GM10248 (cell line): ENCODE results near the gene ARHGAP22.

ENCODE experiments used
- CTCF ChIA-PET: fragments of 300-600 bp; sonication (Branson Sonifier 250); formaldehyde crosslinking; extraction: SDS; loops from one replicate; lab custom pipeline; 2021; ENCODE audit warnings: antibody characterized with exemption; lab: Yijun Ruan, JAX
- POLR2A ChIA-PET: fragments of 350-650 bp; sonication (Branson Sonifier 250); formaldehyde crosslinking; extraction: SDS; loops from one replicate; lab custom pipeline; 2020; ENCODE audit warnings: antibody characterized with exemption; lab: Yijun Ruan, JAX
- DNase-seq: peaks from one replicate; pipeline ENCODE4 v3.0.0; 2012; ENCODE audit errors: extremely low spot score
- TF ChIP-seq, protein P1 (sequence below): IDR thresholded peaks from 2 replicates; pipeline ENCODE4 v1.5.1; 2012; ENCODE audit warnings: mild to moderate bottlenecking, low read depth; ENCODE audit errors: extremely low read depth, missing control alignments, control extremely low read depth

The ARHGAP22 gene

DNA sequence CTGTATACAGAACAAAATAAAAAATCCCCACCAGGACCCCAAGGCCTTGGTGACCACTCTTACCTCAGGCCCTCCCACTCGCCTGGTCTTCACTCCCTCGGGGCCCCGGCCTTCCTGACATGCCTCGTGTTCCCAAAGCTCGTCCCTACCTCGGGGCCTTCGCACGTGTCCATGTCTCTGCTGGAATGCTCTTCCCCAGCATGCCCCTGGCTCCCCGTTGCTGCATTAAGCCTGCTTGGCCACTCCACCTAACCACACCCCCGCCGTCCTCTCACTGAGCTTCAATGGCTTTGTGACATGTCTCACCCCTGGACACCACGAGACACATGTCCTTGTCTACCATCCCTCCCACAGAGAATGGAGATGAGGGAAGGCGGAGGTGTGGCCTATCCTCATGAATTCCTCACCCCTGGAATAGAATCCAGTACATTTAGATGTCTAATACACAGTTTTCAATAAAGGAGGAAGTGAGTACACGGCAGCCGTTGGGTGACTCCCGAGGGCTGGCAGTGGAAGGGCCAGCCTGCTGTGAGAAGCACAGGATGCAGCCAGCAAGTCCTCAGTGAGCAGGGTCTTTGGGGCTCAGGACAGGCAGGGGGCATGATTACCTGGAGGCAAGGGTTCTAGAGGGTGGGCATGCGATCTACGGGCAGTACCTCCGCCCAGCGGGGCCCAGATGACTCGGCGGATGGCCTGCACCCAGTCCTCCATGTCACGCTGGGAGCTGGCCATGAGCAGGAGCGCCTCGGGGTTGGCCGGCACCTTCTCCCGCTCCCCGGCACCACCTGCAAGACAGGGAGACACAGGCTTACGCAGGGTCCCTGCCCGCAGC lies 125.7 kb downstream of the ARHGAP22 start:
- TF ChIP-seq, protein P1, sequence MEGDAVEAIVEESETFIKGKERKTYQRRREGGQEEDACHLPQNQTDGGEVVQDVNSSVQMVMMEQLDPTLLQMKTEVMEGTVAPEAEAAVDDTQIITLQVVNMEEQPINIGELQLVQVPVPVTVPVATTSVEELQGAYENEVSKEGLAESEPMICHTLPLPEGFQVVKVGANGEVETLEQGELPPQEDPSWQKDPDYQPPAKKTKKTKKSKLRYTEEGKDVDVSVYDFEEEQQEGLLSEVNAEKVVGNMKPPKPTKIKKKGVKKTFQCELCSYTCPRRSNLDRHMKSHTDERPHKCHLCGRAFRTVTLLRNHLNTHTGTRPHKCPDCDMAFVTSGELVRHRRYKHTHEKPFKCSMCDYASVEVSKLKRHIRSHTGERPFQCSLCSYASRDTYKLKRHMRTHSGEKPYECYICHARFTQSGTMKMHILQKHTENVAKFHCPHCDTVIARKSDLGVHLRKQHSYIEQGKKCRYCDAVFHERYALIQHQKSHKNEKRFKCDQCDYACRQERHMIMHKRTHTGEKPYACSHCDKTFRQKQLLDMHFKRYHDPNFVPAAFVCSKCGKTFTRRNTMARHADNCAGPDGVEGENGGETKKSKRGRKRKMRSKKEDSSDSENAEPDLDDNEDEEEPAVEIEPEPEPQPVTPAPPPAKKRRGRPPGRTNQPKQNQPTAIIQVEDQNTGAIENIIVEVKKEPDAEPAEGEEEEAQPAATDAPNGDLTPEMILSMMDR, result no peak
- ChIA-PET POLR2A (no interaction called here), CTCF (interaction anchor here (0.9 to 1.3 kb wide), 3 partner anchors 8 to 10 kb away, joined by 3 to 4 read pairs (median 4); no protein-coding TSS in a partner anchor)
- DNase-seq, result no peak

DNA sequence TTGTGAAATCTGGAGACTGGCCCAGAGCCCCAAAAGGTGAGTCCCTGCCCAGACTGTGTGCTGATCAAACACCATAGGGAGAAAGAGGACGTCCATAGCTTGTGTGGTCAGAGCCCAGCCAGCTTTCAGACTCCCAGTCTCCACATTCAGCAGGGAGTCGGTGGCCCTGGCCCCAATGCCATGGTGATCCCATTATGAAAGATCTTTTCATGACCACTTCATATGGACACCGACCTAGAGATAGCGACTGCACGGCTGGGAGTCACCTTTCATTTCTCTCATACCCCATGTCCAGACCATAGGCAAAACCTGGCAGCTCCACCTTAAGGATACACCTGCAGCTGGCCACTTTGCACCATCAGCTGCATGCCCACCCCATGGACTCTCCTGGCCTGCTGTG lies 126.4 kb downstream of the ARHGAP22 start:
- ChIA-PET CTCF (interaction anchor here (0.9 kb wide), 1 partner anchor 8 kb away, joined by 3 read pairs; no protein-coding TSS in a partner anchor), POLR2A (no interaction called here)
- no peak for DNase-seq
- TF ChIP-seq, protein P1, result no peak

DNA sequence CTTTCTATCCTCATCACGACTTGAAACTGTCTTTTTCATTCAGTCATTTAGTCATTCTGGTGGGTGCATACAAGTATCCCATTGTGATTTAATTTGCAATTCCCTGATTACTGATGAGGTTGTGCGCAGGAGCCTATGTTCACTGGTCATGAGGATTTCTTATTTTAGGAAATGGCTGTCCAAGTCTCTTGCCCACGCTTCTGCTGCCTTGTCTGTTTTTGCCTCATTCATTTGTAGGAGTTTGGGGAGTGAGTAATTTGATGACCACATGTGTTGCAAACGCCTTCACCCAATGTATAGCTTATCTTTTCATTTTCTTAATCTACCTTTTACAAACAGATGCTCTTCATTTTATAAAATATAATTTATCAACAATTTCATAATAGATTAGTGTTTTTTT lies 127.3 kb downstream of the ARHGAP22 start:
- TF ChIP-seq, protein P1, result no peak
- CTCF ChIA-PET, result no interaction called here
- no peak for DNase-seq
- POLR2A ChIA-PET, result no interaction called here

DNA sequence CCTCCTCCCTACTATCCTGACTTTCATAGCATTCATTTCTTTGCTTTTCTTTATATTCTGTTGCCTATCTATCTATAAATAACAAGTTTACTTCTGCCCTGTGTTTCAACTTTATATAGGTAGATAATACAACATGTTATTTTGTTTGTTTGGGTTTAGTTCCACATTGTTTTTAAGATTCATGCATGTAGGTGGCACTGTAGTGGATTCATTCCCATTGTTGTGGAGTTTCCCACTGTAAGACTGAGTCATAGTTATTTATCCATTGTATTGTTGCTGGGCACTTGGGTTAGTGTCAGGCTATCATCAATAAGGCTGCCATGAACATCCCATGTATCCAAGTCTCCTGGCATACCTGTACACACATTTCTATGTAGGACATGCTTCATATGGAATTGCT lies 127.7 kb downstream of the ARHGAP22 start:
- POLR2A ChIA-PET, result no interaction called here

DNA sequence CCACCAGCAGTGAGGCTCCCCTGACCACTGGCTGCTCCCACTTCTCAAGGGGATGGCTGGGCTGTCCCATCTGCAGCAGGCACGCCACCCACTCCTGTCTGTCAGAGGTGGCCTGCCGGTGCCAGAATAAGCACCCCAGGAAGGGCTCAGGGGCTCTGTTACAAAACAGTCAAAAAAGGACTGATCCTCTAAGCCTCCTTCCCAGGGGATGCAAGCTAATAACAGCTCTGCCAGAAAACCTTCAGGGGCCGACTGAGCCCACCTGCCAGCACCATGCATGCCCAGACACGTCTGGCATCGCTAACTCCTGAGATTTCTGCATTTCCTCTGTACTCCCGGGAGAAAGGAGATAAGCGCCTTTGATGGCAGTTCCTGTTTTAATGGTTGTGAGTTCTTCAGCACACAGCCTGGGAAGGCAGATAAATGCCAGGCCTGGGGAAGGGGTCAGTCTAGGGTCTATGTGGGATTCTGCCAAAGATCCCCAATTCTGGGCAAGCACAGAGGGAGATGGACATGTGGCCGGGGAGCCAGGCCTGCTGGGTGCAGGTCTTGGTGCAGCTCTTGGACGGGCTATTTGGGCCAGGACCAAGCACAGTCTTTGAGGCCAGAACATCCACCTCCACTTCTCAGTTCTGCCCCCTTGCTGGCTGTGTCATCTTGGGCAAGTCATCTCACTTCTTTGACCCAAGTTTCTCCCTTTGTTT lies 128.4 kb downstream of the ARHGAP22 start:
- DNase-seq, result no peak
- ChIA-PET CTCF (interaction anchor here (1.5 kb wide), 1 partner anchor 25 kb away, joined by 4 read pairs; no protein-coding TSS in a partner anchor), POLR2A (no interaction called here)
- TF ChIP-seq, protein P1, result no peak

More for the DNA sequence above, 127.7 kb downstream of the ARHGAP22 start:
- DNase-seq, result no peak
- TF ChIP-seq, protein P1, result no peak
- CTCF ChIA-PET, result no interaction called here

DNA sequence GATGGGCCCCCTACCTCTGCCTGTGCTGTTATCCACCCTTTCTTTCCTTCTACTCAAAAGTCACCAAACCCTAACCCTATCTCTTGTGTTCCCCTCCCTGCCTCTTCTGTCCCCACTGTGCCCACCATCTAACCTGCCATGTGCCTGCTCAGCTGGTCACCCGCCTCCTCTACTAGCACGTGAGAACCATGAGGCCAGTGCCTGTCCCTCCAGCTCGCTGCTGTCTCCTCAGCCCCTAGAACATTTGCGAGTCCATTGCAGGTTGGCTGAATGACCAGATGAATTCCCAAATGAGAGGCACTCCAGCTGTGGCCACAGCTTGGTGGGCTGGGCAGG lies 129.0 kb downstream of the ARHGAP22 start:
- ChIA-PET POLR2A (no interaction called here), CTCF (interaction anchor here (1.5 kb wide), 1 partner anchor 26 kb away, joined by 4 read pairs; no protein-coding TSS in a partner anchor)
- no peak for DNase-seq
- TF ChIP-seq, protein P1, result no peak
